ENCODE data around the gene AQP5.

DNA sequence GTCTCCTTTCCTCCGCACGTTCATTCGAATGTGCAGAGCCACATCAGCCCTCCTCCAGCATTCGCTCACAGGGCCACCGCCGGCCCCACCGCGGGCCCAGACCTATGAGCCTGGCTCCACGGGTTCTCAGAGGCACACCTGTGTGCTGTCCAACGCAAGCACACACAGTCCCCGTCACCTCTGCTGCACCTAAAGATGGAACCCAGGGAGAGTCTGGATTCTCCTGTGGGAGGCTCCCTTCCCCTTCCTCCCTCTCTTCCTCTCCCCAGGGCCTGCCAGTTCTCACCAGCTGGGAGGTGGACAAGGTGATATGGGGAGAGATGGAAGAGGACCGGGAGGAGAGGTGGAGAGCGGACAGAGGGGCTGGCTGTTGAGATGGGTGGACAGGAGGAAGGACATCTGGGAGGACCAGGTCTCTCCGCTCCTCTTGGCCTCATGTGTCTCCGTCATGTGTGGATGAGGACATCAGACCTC is 6.1 kb downstream of the AQP5 start:
- TF ChIP-seq CTCF (conservative IDR thresholded peaks at IDR 0.05), result no peak
- no peak for TF ChIP-seq ZFX (IDR thresholded peaks at IDR 0.05)

Measured in C4-2B (cell line).